ENCODE measurements around the gene EMILIN1.
A peak's percentile ranks its signal among the peaks of the same experiment; 100 is the strongest.

The EMILIN1 gene

DNA sequence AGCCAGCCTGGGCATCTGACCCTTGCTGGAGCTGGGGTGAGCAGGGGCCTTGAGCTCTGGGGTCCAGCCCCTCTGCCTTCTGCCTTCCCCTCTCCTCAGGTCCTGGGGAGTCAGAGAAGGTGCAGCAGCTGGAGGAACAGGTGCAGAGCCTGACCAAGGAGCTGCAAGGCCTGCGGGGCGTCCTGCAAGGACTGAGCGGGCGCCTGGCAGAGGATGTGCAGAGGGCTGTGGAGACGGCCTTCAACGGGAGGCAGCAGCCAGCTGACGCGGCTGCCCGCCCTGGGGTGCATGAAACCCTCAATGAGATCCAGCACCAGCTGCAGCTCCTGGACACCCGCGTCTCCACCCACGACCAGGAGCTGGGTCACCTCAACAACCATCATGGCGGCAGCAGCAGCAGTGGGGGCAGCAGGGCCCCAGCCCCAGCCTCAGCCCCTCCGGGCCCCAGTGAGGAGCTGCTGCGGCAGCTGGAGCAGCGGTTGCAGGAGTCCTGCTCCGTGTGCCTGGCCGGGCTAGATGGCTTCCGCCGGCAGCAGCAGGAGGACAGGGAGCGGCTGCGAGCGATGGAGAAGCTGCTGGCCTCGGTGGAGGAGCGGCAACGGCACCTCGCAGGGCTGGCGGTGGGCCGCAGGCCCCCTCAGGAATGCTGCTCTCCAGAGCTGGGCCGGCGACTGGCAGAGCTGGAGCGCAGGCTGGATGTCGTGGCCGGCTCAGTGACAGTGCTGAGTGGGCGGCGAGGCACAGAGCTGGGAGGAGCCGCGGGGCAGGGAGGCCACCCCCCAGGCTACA is 3.8 kb downstream of the EMILIN1 start:
- DNase-seq, result peak; percentile 20

- DNase-seq, result peak; percentile 55
Measured at GRCh38 chr2:27082773-27083409, 4.5 kb downstream of the EMILIN1 start.

DNA sequence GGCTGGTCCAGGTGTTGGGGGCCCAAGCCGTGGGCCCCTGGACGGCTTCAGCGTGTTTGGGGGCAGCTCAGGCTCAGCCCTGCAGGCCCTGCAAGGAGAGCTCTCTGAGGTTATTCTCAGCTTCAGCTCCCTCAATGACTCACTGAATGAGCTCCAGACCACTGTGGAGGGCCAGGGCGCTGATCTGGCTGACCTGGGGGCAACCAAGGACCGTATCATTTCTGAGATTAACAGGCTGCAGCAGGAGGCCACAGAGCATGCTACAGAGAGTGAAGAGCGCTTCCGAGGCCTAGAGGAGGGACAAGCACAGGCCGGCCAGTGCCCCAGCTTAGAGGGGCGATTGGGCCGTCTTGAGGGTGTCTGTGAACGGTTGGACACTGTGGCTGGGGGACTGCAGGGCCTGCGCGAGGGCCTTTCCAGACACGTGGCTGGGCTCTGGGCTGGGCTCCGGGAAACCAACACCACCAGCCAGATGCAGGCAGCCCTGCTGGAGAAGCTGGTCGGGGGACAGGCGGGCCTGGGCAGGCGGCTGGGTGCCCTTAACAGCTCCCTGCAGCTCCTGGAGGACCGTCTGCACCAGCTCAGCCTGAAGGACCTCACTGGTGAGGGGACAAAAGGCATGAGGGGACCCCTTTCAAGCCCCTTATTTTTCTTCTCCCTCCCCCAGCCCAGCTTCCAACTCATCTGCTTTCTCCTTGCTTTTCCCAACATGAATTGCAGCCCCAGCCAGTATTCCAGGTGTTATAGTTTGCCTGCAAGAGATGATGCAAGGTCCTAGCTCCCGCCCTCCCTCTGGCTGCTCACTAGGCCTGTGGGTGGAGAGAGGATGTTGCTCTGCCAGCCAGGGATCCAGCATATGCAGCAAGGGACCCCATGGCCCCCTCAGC is 5.2 kb downstream of the EMILIN1 start:
- peak; percentile 20 for DNase-seq

GRCh38 chr2:27084297-27085061 is 6.1 kb downstream of the EMILIN1 start:
- no peak for DNase-seq

DNA sequence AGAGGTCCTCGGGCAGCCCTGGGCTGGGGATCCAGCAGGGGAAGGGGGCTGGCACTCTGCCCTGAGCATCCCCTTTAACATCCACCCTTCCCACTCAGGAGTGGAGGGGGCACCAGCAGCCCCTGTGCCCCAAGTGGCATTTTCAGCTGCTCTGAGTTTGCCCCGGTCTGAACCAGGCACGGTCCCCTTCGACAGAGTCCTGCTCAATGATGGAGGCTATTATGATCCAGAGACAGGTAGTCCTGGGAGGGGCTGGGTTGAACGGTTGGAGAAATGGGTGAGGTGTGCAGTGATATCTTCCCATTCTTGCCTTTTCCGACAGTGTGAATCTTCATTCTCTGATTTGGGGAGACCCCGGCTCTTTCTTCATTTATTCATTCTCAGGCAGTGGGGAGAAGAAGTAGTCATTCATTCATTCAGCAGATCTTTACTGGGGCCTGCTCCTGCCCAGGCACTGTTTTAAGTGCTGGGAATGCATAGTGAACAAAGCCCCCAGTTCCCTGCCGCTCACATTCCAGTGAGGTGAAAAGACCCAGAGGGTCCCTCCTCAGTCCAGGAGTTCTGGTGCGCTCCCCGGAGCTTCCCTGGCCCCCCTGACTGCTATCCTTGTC is 6.8 kb downstream of the EMILIN1 start:
- DNase-seq, result no peak

DNA sequence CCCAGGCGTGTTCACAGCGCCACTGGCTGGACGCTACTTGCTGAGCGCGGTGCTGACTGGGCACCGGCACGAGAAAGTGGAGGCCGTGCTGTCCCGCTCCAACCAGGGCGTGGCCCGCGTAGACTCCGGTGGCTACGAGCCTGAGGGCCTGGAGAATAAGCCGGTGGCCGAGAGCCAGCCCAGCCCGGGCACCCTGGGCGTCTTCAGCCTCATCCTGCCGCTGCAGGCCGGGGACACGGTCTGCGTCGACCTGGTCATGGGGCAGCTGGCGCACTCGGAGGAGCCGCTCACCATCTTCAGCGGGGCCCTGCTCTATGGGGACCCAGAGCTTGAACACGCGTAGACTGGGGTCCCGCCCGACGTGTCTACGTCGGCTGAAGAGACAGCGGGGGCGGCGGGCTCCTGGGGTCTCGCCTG is 7.3 kb downstream of the EMILIN1 start:
- peak; percentile 78 for DNase-seq

DNA sequence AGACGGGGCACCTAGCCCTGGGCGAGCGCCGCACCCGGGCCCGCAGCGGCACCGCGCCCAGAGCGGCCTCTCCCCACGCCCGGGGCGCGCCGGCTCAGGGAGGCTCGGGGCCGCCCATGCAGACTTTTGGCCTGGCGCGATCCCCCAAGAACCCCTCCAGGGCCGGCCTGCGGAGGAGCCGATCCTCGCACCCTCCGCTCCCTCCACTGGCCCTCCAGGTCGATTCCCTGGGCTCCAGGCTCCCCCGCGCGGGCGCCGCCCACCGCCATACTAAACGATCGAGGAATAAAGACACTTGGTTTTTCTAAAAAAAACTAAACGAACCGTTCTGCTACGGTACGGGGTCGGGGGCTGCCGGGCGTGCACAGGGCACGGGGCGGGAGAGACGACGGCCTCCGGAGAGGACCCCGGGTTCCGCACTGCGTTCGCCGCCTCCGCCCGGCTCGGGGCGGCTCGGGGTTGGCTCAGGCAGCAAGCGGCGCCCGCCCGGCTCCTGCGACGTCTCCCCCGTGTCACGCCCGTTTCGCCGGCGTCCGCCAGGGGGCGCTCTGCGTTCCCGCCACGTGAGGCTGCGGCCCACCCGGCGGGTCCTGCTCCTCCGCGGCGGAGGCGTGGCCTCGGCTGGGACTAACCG is 7.8 kb downstream of the EMILIN1 start:
- peak; percentile 97 for DNase-seq

- DNase-seq, result peak; percentile 63
Measured at GRCh38 chr2:27086724-27087593, 8.5 kb downstream of the EMILIN1 start, which contains the start of gene KHK. TSS of gene KHK (plus strand) at chr2:27086772. CDS start at chr2:27087260, 488 bp downstream.

GRCh38 chr2:27087823-27088410 is 9.5 kb downstream of the EMILIN1 start:
- DNase-seq, result no peak

- DNase-seq, result no peak
Measured at GRCh38 chr2:27088634-27089033, 10.2 kb downstream of the EMILIN1 start.

DNA sequence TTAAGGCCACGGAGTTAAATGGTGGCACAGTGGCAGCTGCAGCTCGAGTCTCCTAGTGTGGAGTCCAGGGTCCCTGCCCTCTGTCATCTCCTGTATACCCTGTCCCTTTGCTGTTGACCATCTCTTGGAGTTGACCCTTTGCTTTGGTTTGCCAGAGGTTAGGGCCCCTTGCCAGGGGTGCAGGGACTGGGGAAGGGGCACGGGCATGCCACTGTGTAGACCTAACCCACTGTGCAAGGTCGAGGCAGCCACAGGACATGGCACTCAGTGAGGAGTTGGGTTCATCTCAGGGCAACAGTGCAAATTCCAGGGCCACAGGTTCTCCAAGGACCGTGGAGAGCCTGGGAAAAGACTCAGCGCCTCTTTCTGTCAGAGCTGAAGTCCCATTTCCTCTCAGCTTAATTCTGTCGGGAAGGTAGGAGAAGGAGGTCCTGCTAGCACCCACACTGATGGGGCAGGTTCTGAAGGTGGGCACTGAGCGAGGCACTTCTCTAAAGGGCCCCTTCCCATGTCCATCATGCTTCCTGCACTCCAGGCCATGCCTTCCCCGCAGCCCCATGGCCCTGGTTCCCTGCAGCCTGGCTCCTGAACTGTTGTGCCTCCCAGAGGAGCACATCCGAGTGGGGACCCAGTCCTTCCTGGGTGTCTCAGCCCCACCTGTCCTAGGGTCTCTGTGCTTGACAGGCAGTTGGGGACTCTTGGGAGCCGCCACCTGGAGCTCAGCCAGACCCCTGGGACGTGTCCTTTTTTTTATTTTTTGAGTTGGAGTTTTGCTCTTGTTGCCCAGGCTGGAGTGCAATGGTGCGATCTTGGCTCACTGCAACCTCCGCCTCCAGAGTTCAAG is 10.9 kb downstream of the EMILIN1 start:
- DNase-seq, result no peak

GRCh38 chr2:27091746-27092695 is 13.6 kb downstream of the EMILIN1 start:
- no peak for DNase-seq

- DNase-seq, result no peak
Measured at GRCh38 chr2:27092696-27093429, 14.4 kb downstream of the EMILIN1 start.

- DNase-seq, result no peak
Measured at GRCh38 chr2:27093430-27094352, 15.3 kb downstream of the EMILIN1 start.

GRCh38 chr2:27094353-27094984 is 16.1 kb downstream of the EMILIN1 start:
- no peak for DNase-seq

DNA sequence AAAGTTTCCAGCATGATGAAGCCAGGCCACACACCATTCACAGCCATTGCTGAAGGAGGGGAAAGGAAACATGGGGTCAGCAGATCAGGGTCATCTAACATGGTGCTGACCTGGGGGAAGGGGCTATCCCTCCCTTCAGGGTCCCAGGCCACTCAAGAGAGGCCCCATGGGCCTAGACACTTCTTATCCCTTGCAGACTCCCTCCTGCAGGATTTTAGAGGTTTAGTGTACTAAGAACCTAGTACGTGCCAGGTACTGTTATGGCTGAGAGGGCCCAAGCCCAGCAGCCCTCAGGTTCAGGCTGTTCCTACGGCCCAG is 17.0 kb downstream of the EMILIN1 start:
- no peak for DNase-seq

All from femur (tissue), 1 donor.